Nasal cavity respiratory epithelium epithelial cell of viscerocranial mucosa (primary cell): ENCODE data around the gene CDKL1. TPM values are rescaled to one million over a fixed set of nuclear protein-coding genes. Genes with fewer than 3 reads are reported as not detected.

Experiments
- total RNA-seq: library from RNA; depleted of rRNA; stranded (reverse); fragments of >200 nt; gene quantifications from 2 replicates; pipeline ENCODE4 v1.2.3, GENCODE V29; 2014

Gene CDKL1
- total RNA-seq, result 3.8 and 18.1 TPM in 2 replicates

GRCh38 chr14:50396631-50397389 lies at the start of gene CDKL1:
TSS of gene CDKL1 (minus strand) at chr14:50396881. CDS start at chr14:50395868, 1,013 bp downstream.

DNA sequence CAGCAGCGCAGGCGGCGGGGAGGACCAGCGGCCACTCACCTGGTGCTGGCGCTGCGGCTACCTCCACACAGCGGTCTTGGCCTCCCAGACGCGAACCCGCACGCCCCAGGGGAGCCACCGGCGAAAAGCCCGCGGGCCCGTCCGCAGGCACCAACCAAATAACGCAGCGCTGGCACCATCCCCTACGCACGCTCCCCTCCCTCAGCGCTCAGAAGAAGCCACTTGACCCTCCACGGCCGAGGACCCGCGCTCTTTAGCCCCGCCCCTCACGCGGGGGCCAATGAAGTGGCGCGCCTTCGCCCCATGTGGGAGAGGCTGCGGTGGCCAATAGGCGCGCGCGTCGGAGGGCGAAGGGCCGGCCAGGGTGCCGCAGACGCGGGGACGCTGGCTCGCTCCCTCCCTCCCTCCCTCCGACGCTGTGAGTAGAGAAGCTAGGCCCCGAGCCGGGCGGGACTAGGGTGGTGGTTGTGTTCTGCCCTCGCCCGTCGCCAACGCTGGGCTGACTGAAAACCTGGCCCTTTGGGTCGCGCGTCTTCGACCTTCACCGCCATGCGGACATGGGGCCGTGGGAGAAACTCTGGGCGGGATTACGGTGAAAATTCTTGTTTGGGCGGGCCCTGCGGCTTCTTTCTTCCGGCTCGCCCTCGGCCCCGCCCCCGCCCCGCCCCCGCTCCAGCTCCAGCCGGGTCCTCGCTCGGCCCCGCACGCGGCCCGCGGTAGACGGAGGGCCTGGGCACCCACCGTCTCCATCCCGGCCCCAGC lies 84.5 kb downstream of the CDKL1 start, which contains the start of the genes DMAC2L and L2HGDH:
DMAC2L (plus strand) TSS at position 353 of the 762 bp plus-strand sequence. CDS start 9,164 bp downstream, outside the sequence.
L2HGDH (minus strand) TSS at position 258 of the 762 bp plus-strand sequence; CDS start at position 179, 79 bp downstream.

Other genes with a start within 250 kb of the CDKL1 start
- gene SOS2, start 165.3 kb downstream of the CDKL1 start, total RNA-seq, result 24.3 and 39.2 TPM in 2 replicates
- gene L2HGDH, start 84.7 kb downstream of the CDKL1 start, total RNA-seq, result 13.7 and 19.1 TPM in 2 replicates
- 5.8 and 9.6 TPM in 2 replicates for gene DMAC2L, start 84.6 kb downstream of the CDKL1 start, total RNA-seq
- gene MAP4K5, start 135.7 kb upstream of the CDKL1 start, total RNA-seq, result 31.4 and 51.8 TPM in 2 replicates
- under 0.01 and 0.36 TPM in 2 replicates for gene ATL1, start 163.3 kb upstream of the CDKL1 start, total RNA-seq